Gastrocnemius medialis (tissue), 4 donors: ENCODE measurements around the gene CHCHD4.

Source experiments
- POLR2A ChIP-seq, 2 donors: fragments of 450-650 bp; IDR thresholded peaks; one replicate each; pipeline ENCODE4 v1.6.1; 2017; ENCODE audit warnings: antibody characterized with exemption in 2 of 2, mild to moderate bottlenecking in 2 of 2, moderate library complexity in 2 of 2
- TF ChIP-seq, protein P1 (sequence below), 5 experiments: fragments of 450-650 bp in 3 of 5; fragments of 200-600 bp in 2 of 5; sonication (generic) in 2 of 5; IDR thresholded peaks in 4 of 5; conservative IDR thresholded peaks in 1 of 5; 1 replicate in 4 of 5; 2 replicates in 1 of 5; pipeline ENCODE4 v1.5.1; 2016 to 2019; ENCODE audit warnings: antibody characterized with exemption in 5 of 5, mild to moderate bottlenecking in 3 of 5, moderate library complexity in 3 of 5

DNA sequence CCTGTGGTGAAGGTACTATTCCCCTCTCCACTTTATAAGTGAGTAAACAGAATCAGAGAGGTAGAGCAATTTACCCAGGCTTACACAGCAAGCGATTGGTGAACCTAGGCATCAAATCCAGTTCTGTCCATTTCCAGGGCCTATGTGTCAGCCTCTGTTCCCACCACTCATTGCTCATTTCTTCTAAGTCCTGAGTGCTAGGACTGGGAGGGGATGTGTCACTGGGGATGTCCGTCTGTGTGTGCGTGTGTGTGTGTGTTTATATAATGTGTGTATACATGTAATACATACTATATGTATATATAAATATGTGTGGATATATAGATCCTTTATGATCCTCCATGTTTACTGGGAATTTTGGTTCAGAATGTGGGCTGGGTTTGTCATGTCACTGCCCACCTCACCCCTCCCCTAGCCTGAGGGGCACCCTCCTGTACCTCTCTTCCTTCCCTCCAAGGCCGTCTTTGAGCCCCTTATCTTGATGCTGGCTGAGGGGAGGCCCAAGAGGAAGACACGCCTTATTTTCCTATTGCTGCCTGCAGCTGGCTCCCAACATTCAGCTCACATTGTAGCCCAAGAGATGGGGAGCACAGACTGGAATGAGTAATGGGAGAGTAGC, 2.3 kb upstream of the CHCHD4 start:
- TF ChIP-seq, protein P1, sequence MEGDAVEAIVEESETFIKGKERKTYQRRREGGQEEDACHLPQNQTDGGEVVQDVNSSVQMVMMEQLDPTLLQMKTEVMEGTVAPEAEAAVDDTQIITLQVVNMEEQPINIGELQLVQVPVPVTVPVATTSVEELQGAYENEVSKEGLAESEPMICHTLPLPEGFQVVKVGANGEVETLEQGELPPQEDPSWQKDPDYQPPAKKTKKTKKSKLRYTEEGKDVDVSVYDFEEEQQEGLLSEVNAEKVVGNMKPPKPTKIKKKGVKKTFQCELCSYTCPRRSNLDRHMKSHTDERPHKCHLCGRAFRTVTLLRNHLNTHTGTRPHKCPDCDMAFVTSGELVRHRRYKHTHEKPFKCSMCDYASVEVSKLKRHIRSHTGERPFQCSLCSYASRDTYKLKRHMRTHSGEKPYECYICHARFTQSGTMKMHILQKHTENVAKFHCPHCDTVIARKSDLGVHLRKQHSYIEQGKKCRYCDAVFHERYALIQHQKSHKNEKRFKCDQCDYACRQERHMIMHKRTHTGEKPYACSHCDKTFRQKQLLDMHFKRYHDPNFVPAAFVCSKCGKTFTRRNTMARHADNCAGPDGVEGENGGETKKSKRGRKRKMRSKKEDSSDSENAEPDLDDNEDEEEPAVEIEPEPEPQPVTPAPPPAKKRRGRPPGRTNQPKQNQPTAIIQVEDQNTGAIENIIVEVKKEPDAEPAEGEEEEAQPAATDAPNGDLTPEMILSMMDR (IDR thresholded peaks at IDR 0.05 in 4 of 5, conservative IDR thresholded peaks at IDR 0.05 in 1 of 5) = no peak
- TF ChIP-seq POLR2A (IDR thresholded peaks at IDR 0.05) = no peak
